ENCODE data around the gene ZNF160.
"Not testable (repeated sequence)": the region's sequence is repeated elsewhere in the genome, so short reads cannot be mapped to it uniquely, and the experiment has no call there.

Gene ZNF160

GRCh38 chr19:53103234-53104203 is at the start of gene ZNF160:
Gene ZNF160 (minus strand): TSS chr19:53103422. CDS start chr19:53086276, 17,146 bp downstream.
- in situ Hi-C loops (cut with MboI; ENCODE audit: low sequenced_read_pairs) = no loop called here

GRCh38 chr19:53147645-53148044 is 44.4 kb upstream of the ZNF160 start:
- in situ Hi-C loops (cut with MboI; ENCODE audit: low sequenced_read_pairs) = no loop called here

- in situ Hi-C loops (cut with MboI; ENCODE audit: low sequenced_read_pairs) = no loop called here
Observed at GRCh38 chr19:53140351-53140750, 37.1 kb upstream of the ZNF160 start.

- in situ Hi-C loops (cut with MboI; ENCODE audit: low sequenced_read_pairs) = no loop called here
Observed at GRCh38 chr19:53136432-53136831, 33.2 kb upstream of the ZNF160 start.

- in situ Hi-C loops (cut with MboI; ENCODE audit: low sequenced_read_pairs) = no loop called here
Observed at GRCh38 chr19:53132141-53132991, 29.1 kb upstream of the ZNF160 start, which contains the start of gene ZNF415. Gene ZNF415 (minus strand): TSS chr19:53132910. CDS start chr19:53122676, 10,234 bp downstream.

- in situ Hi-C loops (cut with MboI; ENCODE audit: low sequenced_read_pairs) = no loop called here
Observed at GRCh38 chr19:53131727-53132126, 28.5 kb upstream of the ZNF160 start.

- in situ Hi-C loops (cut with MboI; ENCODE audit: low sequenced_read_pairs) = no loop called here
Observed at GRCh38 chr19:53131085-53131590, 27.9 kb upstream of the ZNF160 start.

GRCh38 chr19:53130506-53130905 is 27.3 kb upstream of the ZNF160 start:
- in situ Hi-C loops (cut with MboI; ENCODE audit: low sequenced_read_pairs) = no loop called here

- in situ Hi-C loops (cut with MboI; ENCODE audit: low sequenced_read_pairs) = not testable (repeated sequence)
Observed at GRCh38 chr19:53126733-53127526, 23.7 kb upstream of the ZNF160 start.

- in situ Hi-C loops (cut with MboI; ENCODE audit: low sequenced_read_pairs) = no loop called here
Observed at GRCh38 chr19:53123400-53123799, 20.2 kb upstream of the ZNF160 start.

GRCh38 chr19:53112286-53112685 is 9.1 kb upstream of the ZNF160 start:
- in situ Hi-C loops (cut with MboI; ENCODE audit: low sequenced_read_pairs) = no loop called here

GRCh38 chr19:53109527-53109926 is 6.3 kb upstream of the ZNF160 start:
- in situ Hi-C loops (cut with MboI; ENCODE audit: low sequenced_read_pairs) = no loop called here

- in situ Hi-C loops (cut with MboI; ENCODE audit: low sequenced_read_pairs) = no loop called here
Observed at GRCh38 chr19:53102756-53103233, 427 bp downstream of the ZNF160 start.

GRCh38 chr19:53102206-53102755 is 941 bp downstream of the ZNF160 start:
- in situ Hi-C loops (cut with MboI; ENCODE audit: low sequenced_read_pairs) = no loop called here

- in situ Hi-C loops (cut with MboI; ENCODE audit: low sequenced_read_pairs) = no loop called here
Observed at GRCh38 chr19:53101518-53101917, 1.7 kb downstream of the ZNF160 start.

- in situ Hi-C loops (cut with MboI; ENCODE audit: low sequenced_read_pairs) = not testable (repeated sequence)
Observed at GRCh38 chr19:53098570-53098969, 4.7 kb downstream of the ZNF160 start.

- in situ Hi-C loops (cut with MboI; ENCODE audit: low sequenced_read_pairs) = not testable (repeated sequence)
Observed at GRCh38 chr19:53096982-53097690, 6.1 kb downstream of the ZNF160 start.

- in situ Hi-C loops (cut with MboI; ENCODE audit: low sequenced_read_pairs) = not testable (repeated sequence)
Observed at GRCh38 chr19:53096579-53096978, 6.6 kb downstream of the ZNF160 start.
